Measurements from ENCODE around the gene ARG2. TPM values are rescaled to one million over a fixed set of nuclear protein-coding genes. Genes with fewer than 3 reads are reported as not detected.
A peak's percentile ranks its signal among the peaks of the same experiment; 100 is the strongest.

ARG2 gene
- total RNA-seq, 4 donors from 2014 or later: 1.6 to 13.9 (median 11.3) TPM

DNA sequence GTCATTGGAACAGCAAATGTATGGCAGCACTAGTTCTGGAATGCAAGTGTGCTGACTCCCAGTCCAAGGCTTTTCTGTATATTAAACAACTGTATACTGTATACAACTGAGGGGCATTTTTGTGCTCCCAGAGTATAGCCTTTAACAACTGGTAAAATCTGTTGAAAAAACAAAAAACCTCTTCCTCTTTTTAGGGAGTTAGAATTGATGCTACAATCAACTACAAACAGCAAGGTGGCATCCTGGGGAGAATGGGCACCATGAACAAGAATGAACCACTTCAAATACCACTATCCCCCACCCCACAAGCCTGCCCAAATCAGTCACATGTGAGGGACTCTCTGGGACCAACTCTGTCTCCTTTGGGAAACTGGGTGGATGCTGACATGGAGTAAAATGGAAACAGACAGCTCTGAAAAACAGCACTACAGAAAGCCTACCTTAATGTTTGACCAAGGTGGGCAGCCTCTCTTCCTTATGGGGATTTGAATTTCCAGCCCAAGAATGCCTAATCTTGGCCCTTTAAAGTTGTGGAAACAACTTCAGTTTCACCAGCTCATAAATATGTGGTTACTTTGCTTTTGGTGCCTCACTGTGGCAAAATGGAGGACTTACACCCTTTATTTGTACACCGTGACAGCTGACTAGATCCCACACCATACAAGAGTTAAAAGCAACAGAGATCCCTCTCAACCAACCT, 47.2 kb downstream of the ARG2 start:
- TF ChIP-seq, protein P1, sequence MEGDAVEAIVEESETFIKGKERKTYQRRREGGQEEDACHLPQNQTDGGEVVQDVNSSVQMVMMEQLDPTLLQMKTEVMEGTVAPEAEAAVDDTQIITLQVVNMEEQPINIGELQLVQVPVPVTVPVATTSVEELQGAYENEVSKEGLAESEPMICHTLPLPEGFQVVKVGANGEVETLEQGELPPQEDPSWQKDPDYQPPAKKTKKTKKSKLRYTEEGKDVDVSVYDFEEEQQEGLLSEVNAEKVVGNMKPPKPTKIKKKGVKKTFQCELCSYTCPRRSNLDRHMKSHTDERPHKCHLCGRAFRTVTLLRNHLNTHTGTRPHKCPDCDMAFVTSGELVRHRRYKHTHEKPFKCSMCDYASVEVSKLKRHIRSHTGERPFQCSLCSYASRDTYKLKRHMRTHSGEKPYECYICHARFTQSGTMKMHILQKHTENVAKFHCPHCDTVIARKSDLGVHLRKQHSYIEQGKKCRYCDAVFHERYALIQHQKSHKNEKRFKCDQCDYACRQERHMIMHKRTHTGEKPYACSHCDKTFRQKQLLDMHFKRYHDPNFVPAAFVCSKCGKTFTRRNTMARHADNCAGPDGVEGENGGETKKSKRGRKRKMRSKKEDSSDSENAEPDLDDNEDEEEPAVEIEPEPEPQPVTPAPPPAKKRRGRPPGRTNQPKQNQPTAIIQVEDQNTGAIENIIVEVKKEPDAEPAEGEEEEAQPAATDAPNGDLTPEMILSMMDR (IDR thresholded peaks at IDR 0.05): no peak
- ATAC-seq (ENCODE audit: low FRiP score) (no peak), DNase-seq (ENCODE audit: low spot score) (no peak)

- DNase-seq (ENCODE audit: low spot score): no peak
- ATAC-seq (ENCODE audit: low FRiP score): no peak
Observed at GRCh38 chr14:67668559-67668958, 48.8 kb downstream of the ARG2 start.

DNA sequence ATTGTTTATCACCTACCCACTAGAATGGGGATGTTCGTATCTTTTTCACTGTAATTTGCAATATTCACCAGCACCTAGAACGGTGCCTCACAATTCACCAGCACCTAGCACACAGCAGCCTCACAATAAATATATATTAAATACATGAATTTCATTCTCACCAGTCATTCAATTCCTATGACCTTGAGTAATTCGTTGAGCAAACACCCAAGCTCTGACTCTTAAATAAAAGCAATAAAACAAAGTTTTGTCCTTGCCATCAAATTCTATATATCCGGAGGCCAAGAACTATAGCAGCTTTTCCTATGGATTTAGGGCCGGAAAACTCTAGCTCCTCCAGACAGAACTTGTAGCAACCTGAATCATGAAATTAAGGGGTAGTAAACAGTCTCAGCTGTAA, 53.7 kb downstream of the ARG2 start:
- DNase-seq (ENCODE audit: low spot score) (no peak), ATAC-seq (ENCODE audit: low FRiP score) (no peak)
- TF ChIP-seq, protein P1 (IDR thresholded peaks at IDR 0.05): no peak

More at GRCh38 chr14:67668559-67668958, 48.8 kb downstream of the ARG2 start:
- TF ChIP-seq, protein P1 (IDR thresholded peaks at IDR 0.05): no peak

DNA sequence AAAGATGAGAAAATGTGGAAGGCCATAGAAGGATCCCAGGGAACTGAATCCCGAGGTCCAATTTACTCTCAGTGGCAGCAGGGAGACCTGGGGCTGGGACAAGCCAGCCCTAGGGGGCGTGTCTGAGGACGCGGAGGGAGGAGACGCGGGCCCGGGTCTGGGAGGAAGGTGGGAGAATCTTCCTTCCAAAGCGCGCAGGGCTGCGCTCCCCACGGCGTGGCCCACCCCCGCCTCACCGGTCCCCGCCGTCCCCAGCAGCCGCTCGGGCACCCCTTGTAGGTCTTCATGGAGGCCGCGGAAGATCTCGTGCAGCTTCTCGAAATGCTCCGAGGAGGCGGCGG, 54.4 kb downstream of the ARG2 start:
- DNase-seq (ENCODE audit: low spot score): peak; percentile 36
- peak; percentile 60 for ATAC-seq (ENCODE audit: low FRiP score)
- TF ChIP-seq, protein P1 (IDR thresholded peaks at IDR 0.05): no peak

GRCh38 chr14:67674480-67675218, 54.9 kb downstream of the ARG2 start, which contains the start of gene VTI1B:
Gene VTI1B, minus strand, starts transcription at chr14:67674632. Its CDS starts 143 bp downstream, at chr14:67674489.
- DNase-seq (ENCODE audit: low spot score) (no peak), ATAC-seq (ENCODE audit: low FRiP score) (peak; percentile 96)
- TF ChIP-seq, protein P1 (IDR thresholded peaks at IDR 0.05): no peak

GRCh38 chr14:67675219-67675582, 55.5 kb downstream of the ARG2 start:
- TF ChIP-seq, protein P1 (IDR thresholded peaks at IDR 0.05): no peak
- ATAC-seq (ENCODE audit: low FRiP score) (no peak), DNase-seq (ENCODE audit: low spot score) (no peak)

- no peak for ATAC-seq (ENCODE audit: low FRiP score)
- DNase-seq (ENCODE audit: low spot score): no peak
- TF ChIP-seq, protein P1 (IDR thresholded peaks at IDR 0.05): no peak
Observed at GRCh38 chr14:67679006-67679405, 59.3 kb downstream of the ARG2 start.
